ENCODE data around the gene CDC45. TPM values are rescaled to one million over a fixed set of nuclear protein-coding genes. Genes with fewer than 3 reads are reported as not detected.

Gene CDC45
- total and polyA plus RNA-seq, 2 of the 13 experiments (the other 11 are each of a cell fraction or from before 2014, with no cell fraction given), result 14.4 to 36.3 TPM

DNA sequence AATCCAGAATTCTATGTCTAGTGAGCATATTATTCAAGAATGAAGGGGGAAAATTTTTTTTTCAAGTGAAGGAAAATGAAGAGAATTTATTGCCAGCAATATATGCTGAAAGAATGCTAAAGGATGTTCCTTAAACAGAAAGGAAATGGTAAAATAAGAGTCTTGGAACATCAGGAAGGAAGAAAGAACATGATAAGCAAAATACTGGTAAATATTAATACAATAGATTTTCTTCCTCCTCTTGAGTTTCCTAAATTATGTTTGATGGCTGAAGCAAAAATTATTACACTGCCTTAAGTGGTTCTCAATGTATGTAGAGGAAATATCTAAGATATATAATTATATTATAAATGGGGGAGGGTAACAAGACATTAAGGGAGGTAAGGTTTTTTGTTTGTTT, 54.1 kb downstream of the CDC45 start (continued):
- no peak for TF ChIP-seq ZFYVE20 (CRISPR knock-in tag; IDR thresholded peaks at IDR 0.05; ENCODE audit: borderline replicate concordance, low read depth)
- TF ChIP-seq ZNF101 (CRISPR knock-in tag; IDR thresholded peaks at IDR 0.05; ENCODE audit: borderline replicate concordance, low read depth), result no peak

DNA sequence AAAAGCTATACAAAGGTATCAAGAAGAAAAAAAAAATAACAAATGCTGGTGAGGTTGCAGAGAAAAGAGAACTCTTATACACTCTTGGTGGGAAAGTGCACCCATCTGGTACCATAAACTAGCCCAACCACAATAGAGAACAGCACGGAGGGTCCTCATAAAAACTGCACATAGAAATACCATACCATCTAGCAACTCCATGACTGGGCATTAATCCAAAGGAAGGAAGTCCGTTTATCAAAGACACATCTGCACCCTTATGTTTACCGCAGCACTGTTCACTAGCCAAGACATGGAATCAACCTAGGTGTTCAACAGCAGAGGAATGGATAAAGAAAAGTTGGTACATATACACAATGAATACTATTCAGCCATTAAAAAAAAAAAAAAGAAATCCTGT, 55.3 kb downstream of the CDC45 start:
- CTCF ChIA-PET (ENCODE audit: low intra/inter-chr PET ratio, low total read pairs), result no interaction called here
- in situ Hi-C loops (cut with HindIII; ENCODE audit: extremely low pct_ligation_motif_present, low pct_unique_long_range_greater_than_20kb) (no loop called here), intact Hi-C loops (cut with micrococcal nuclease; ENCODE audit: unreplicated experiment) (no loop called here)
- Histone ChIP-seq H3K9ac (ENCODE audit: insufficient read depth, low read depth, low read length) (no peak overlapping the region), H3K4me2 (ENCODE audit: low read depth, low read length) (no peak overlapping the region), H3K4me3 (replicated peaks in 1 of 3; ENCODE audit: insufficient read depth in 1 of 3, low read depth in 2 of 3, low read length in 3 of 3) (no peak overlapping the region), H3K36me3 (replicated peaks in 1 of 2; ENCODE audit: control insufficient read depth in 1 of 2, insufficient read depth in 2 of 2, low read length in 2 of 2) (no peaks in the 10 kb centered on the region), H3K79me2 (ENCODE audit: insufficient read depth, low read length) (no peaks in the 10 kb centered on the region), H4K20me1 (ENCODE audit: insufficient read depth, low read length) (no peaks in the 10 kb centered on the region), H3K4me1 (ENCODE audit: insufficient read depth, low read length) (no peaks in the 10 kb centered on the region), H3K9me3 (ENCODE audit: low read length) (no peaks in the 10 kb centered on the region), H3K27me3 (ENCODE audit: control insufficient read depth in 1 of 2, insufficient read depth in 2 of 2, low read length in 2 of 2) (0 out of 5 replicates have a peak, but pooled peaks cover 0 to 9% of the 10 kb centered on the region in 2 experiments), H3K27ac (ENCODE audit: extremely low read length, insufficient read depth, low read length) (no peak overlapping the region), H2AFZ (ENCODE audit: low read length) (no peak overlapping the region)
- POLR2A ChIA-PET, result no interaction called here
- no peak for FAIRE-seq
- WGBS (ENCODE audit: low lambda C conversion rate), result 56% methylated on average over 3 of the region's 3 CpGs
- ATAC-seq, result no peak
- DNase-seq (ENCODE audit: low spot score), result no peak
- TF ChIP-seq ZIK1 (CRISPR knock-in tag; IDR thresholded peaks at IDR 0.05; ENCODE audit: borderline replicate concordance, low read depth) (no peak), ZNF34 (CRISPR knock-in tag; IDR thresholded peaks at IDR 0.05; ENCODE audit: borderline replicate concordance) (no peak), ZBTB20 (CRISPR knock-in tag; IDR thresholded peaks at IDR 0.05; ENCODE audit: borderline replicate concordance, low read depth) (no peak), ZNF629 (CRISPR knock-in tag; conservative IDR thresholded peaks at IDR 0.05) (no peak), ZNF737 (CRISPR knock-in tag; IDR thresholded peaks at IDR 0.05; ENCODE audit: borderline replicate concordance) (no peak), ATRX (CRISPR knock-in tag; IDR thresholded peaks at IDR 0.05; ENCODE audit: borderline replicate concordance) (no peak)
- TF ChIP-seq, protein P1, sequence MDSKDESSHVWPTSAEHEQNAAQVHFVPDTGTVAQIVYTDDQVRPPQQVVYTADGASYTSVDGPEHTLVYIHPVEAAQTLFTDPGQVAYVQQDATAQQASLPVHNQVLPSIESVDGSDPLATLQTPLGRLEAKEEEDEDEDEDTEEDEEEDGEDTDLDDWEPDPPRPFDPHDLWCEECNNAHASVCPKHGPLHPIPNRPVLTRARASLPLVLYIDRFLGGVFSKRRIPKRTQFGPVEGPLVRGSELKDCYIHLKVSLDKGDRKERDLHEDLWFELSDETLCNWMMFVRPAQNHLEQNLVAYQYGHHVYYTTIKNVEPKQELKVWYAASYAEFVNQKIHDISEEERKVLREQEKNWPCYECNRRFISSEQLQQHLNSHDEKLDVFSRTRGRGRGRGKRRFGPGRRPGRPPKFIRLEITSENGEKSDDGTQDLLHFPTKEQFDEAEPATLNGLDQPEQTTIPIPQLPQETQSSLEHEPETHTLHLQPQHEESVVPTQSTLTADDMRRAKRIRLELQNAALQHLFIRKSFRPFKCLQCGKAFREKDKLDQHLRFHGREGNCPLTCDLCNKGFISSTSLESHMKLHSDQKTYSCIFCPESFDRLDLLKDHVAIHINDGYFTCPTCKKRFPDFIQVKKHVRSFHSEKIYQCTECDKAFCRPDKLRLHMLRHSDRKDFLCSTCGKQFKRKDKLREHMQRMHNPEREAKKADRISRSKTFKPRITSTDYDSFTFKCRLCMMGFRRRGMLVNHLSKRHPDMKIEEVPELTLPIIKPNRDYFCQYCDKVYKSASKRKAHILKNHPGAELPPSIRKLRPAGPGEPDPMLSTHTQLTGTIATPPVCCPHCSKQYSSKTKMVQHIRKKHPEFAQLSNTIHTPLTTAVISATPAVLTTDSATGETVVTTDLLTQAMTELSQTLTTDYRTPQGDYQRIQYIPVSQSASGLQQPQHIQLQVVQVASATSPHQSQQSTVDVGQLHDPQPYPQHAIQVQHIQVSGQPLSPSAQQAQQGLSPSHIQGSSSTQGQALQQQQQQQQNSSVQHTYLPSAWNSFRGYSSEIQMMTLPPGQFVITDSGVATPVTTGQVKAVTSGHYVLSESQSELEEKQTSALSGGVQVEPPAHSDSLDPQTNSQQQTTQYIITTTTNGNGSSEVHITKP (CRISPR knock-in tag; IDR thresholded peaks at IDR 0.05; ENCODE audit: low read depth), result no peak
- TF ChIP-seq, protein P2, sequence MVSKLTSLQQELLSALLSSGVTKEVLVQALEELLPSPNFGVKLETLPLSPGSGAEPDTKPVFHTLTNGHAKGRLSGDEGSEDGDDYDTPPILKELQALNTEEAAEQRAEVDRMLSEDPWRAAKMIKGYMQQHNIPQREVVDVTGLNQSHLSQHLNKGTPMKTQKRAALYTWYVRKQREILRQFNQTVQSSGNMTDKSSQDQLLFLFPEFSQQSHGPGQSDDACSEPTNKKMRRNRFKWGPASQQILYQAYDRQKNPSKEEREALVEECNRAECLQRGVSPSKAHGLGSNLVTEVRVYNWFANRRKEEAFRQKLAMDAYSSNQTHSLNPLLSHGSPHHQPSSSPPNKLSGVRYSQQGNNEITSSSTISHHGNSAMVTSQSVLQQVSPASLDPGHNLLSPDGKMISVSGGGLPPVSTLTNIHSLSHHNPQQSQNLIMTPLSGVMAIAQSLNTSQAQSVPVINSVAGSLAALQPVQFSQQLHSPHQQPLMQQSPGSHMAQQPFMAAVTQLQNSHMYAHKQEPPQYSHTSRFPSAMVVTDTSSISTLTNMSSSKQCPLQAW (CRISPR knock-in tag; IDR thresholded peaks at IDR 0.05), result no peak
- no TSS peak for BruUV-seq (replicated peaks)

Data from HepG2 (cell line).